K562 (cell line): ENCODE results near the gene SPATS2L. TPM values are rescaled to one million over a fixed set of nuclear protein-coding genes. Genes with fewer than 3 reads are reported as not detected.

Source experiments
- AFF4 ChIP-seq: sonication (generic); formaldehyde crosslinking; IDR thresholded peaks from 2 replicates; pipeline ENCODE4 v1.8.0; 2023; ENCODE audit warnings: mild to moderate bottlenecking, missing genetic modification reagents
- DMBX1 ChIP-seq: fragments of 250-450 bp; sonication (Bioruptor Pico); IDR thresholded peaks from 2 replicates; pipeline ENCODE4 v1.8.0; 2022; ENCODE audit warnings: inconsistent platforms, mild to moderate bottlenecking, moderate library complexity, borderline replicate concordance
- FOS ChIP-seq: IDR thresholded peaks from 3 replicates; pipeline ENCODE4 v1.6.1; 2011; ENCODE audit not compliant: insufficient read length; ENCODE audit errors: extremely low read depth
- HINFP ChIP-seq: fragments of 450-650 bp; conservative IDR thresholded peaks from 2 replicates; pipeline ENCODE4 v1.6.1; 2016; ENCODE audit warnings: missing genetic modification characterization, low read depth, mild to moderate bottlenecking, control low read depth, missing compliant biosample characterization
- KAT2B ChIP-seq: IDR thresholded peaks from one replicate; pipeline ENCODE4 v1.6.1; 2012; ENCODE audit warnings: low read depth, mild to moderate bottlenecking, control low read depth, inconsistent platforms, low read length, moderate library complexity
- MTA2 ChIP-seq: fragments of 450-650 bp; IDR thresholded peaks from 2 replicates; pipeline ENCODE4 v1.6.1; 2016; ENCODE audit warnings: low read depth
- MYC ChIP-seq, 2 experiments: fragments of 250-450 bp in 1 of 2; sonication (Bioruptor Pico) in 1 of 2; IDR thresholded peaks; 2 replicates each; pipeline versions ENCODE4 v1.5.1 to v1.6.1; 2012 to 2021; ENCODE audit warnings: low read depth in 2 of 2, borderline replicate concordance in 1 of 2, improper control_type of control experiment in 1 of 2, low read length in 1 of 2, mild to moderate bottlenecking in 1 of 2, moderate library complexity in 1 of 2
- SMC3 ChIP-seq: conservative IDR thresholded peaks from 2 replicates; pipeline ENCODE4 v1.6.1; 2011; ENCODE audit warnings: low read depth, low read length, improper control_type of control experiment; ENCODE audit not compliant: insufficient read depth
- ZBTB2 ChIP-seq: fragments of 450-650 bp; IDR thresholded peaks from 2 replicates; pipeline ENCODE4 v1.6.1; 2016; ENCODE audit warnings: antibody characterized with exemption
- ZNF79 ChIP-seq: fragments of 250-450 bp; sonication (Bioruptor Pico); IDR thresholded peaks from 2 replicates; pipeline ENCODE4 v1.4.0; 2020; ENCODE audit warnings: low read depth, mild to moderate bottlenecking, moderate library complexity
- polyA plus RNA-seq, 8 experiments: library from polyadenylated mRNA; depleted of rRNA in 4 of 8; stranded (reverse) in 5 of 8; unstranded in 3 of 8; fragments of >200 nt; fragmentation: Nextera tagmentation in 2 of 8; fragmentation: Illumina TruSeq in 1 of 8; extraction: Ambion mirVana in 2 of 8; extraction: Trizol in 1 of 8; gene quantifications; 2 replicates each; pipeline versions ENCODE4 v1.2.1 to v1.2.3, GENCODE V29; 2011 to 2014; ENCODE audit warnings: inconsistent platforms in 1 of 8, missing spikeins in 1 of 8
- total RNA-seq, 7 experiments: library from RNA; depleted of rRNA in 6 of 7; stranded (reverse); fragments of >200 nt in 6 of 7; fragmentation: Illumina TruSeq in 2 of 7; extraction: Trizol in 2 of 7; gene quantifications; 2 replicates each; pipeline versions ENCODE4 v1.2.1 to v1.2.3, GENCODE V29; 2011 to 2021; ENCODE audit warnings: low replicate concordance in 1 of 7
- TF ChIP-seq, protein P1 (sequence below): fragments of 250-450 bp; sonication (Bioruptor Pico); IDR thresholded peaks from 2 replicates; pipeline ENCODE4 v1.4.0; 2020

The SPATS2L gene
- total and polyA plus RNA-seq, 9 of the 15 experiments (the other 6 are each of a cell fraction or from before 2014, with no cell fraction given), result 11.3 to 41.5 (median 24.9) TPM

- TF ChIP-seq ZBTB2, result no peak
- no peak for TF ChIP-seq ZNF79 (CRISPR knock-in tag)
- peak; percentile 61 for TF ChIP-seq FOS
- TF ChIP-seq SMC3, result no peak
- TF ChIP-seq MYC (IDR thresholded peaks at IDR 0.05; ENCODE audit: low read depth, low read length), result no peak
- TF ChIP-seq MYC (CRISPR knock-in tag; IDR thresholded peaks at IDR 0.05; ENCODE audit: borderline replicate concordance, low read depth), result no peak
- no peak for TF ChIP-seq AFF4 (CRISPR knock-in tag)
- no peak for TF ChIP-seq KAT2B
- TF ChIP-seq HINFP (tag), result no peak
- TF ChIP-seq, protein P1, sequence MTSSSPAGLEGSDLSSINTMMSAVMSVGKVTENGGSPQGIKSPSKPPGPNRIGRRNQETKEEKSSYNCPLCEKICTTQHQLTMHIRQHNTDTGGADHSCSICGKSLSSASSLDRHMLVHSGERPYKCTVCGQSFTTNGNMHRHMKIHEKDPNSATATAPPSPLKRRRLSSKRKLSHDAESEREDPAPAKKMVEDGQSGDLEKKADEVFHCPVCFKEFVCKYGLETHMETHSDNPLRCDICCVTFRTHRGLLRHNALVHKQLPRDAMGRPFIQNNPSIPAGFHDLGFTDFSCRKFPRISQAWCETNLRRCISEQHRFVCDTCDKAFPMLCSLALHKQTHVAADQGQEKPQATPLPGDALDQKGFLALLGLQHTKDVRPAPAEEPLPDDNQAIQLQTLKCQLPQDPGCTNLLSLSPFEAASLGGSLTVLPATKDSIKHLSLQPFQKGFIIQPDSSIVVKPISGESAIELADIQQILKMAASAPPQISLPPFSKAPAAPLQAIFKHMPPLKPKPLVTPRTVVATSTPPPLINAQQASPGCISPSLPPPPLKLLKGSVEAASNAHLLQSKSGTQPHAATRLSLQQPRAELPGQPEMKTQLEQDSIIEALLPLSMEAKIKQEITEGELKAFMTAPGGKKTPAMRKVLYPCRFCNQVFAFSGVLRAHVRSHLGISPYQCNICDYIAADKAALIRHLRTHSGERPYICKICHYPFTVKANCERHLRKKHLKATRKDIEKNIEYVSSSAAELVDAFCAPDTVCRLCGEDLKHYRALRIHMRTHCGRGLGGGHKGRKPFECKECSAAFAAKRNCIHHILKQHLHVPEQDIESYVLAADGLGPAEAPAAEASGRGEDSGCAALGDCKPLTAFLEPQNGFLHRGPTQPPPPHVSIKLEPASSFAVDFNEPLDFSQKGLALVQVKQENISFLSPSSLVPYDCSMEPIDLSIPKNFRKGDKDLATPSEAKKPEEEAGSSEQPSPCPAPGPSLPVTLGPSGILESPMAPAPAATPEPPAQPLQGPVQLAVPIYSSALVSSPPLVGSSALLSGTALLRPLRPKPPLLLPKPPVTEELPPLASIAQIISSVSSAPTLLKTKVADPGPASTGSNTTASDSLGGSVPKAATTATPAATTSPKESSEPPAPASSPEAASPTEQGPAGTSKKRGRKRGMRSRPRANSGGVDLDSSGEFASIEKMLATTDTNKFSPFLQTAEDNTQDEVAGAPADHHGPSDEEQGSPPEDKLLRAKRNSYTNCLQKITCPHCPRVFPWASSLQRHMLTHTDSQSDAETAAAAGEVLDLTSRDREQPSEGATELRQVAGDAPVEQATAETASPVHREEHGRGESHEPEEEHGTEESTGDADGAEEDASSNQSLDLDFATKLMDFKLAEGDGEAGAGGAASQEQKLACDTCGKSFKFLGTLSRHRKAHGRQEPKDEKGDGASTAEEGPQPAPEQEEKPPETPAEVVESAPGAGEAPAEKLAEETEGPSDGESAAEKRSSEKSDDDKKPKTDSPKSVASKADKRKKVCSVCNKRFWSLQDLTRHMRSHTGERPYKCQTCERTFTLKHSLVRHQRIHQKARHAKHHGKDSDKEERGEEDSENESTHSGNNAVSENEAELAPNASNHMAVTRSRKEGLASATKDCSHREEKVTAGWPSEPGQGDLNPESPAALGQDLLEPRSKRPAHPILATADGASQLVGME (CRISPR knock-in tag), result no peak
- no peak for TF ChIP-seq DMBX1 (CRISPR knock-in tag)
- TF ChIP-seq MTA2, result peak; percentile 18; the same call in 1 of the 2 replicates
These were observed 99.3 kb downstream of the SPATS2L start (continued) for GRCh38 chr2:200405599-200406298.
